Brain microvascular endothelial cell (primary cell): ENCODE data around the gene THEM4.

Source experiments
- DNase-seq: peaks from one replicate; pipeline ENCODE4 v3.0.0-alpha.2; 2020
- H3K27ac ChIP-seq: fragments of 250-450 bp; sonication (Bioruptor Pico); 2 replicates; pipeline ENCODE4 v1.5.1; 2020; ENCODE audit warnings: mild to moderate bottlenecking, moderate library complexity
- H3K27me3 ChIP-seq: fragments of 250-450 bp; sonication (Bioruptor Pico); replicated peaks from 2 replicates; pipeline ENCODE4 v1.5.1; 2020; ENCODE audit warnings: mild to moderate bottlenecking
- H3K36me3 ChIP-seq: fragments of 250-450 bp; sonication (Bioruptor Pico); replicated peaks from 2 replicates; pipeline ENCODE4 v1.5.1; 2020; ENCODE audit warnings: mild to moderate bottlenecking
- H3K4me3 ChIP-seq: 2 replicates; pipeline ENCODE4 v1.5.1; 2011; ENCODE audit warnings: low read depth, mild to moderate bottlenecking, control low read depth, low read length, moderate library complexity
- in situ Hi-C: cut with HindIII; loops from 2 replicates; pipeline ENCODE4 v1.10.0; 2017; ENCODE audit warnings: low sequenced_read_pairs, low pct_ligation_motif_present
- TF ChIP-seq, protein P1 (sequence below): IDR thresholded peaks from 2 replicates; pipeline ENCODE4 v1.5.1; 2011; ENCODE audit warnings: low read depth, mild to moderate bottlenecking, moderate library complexity, low read length, control low read depth, inconsistent platforms; ENCODE audit errors: missing control alignments

The THEM4 gene

DNA sequence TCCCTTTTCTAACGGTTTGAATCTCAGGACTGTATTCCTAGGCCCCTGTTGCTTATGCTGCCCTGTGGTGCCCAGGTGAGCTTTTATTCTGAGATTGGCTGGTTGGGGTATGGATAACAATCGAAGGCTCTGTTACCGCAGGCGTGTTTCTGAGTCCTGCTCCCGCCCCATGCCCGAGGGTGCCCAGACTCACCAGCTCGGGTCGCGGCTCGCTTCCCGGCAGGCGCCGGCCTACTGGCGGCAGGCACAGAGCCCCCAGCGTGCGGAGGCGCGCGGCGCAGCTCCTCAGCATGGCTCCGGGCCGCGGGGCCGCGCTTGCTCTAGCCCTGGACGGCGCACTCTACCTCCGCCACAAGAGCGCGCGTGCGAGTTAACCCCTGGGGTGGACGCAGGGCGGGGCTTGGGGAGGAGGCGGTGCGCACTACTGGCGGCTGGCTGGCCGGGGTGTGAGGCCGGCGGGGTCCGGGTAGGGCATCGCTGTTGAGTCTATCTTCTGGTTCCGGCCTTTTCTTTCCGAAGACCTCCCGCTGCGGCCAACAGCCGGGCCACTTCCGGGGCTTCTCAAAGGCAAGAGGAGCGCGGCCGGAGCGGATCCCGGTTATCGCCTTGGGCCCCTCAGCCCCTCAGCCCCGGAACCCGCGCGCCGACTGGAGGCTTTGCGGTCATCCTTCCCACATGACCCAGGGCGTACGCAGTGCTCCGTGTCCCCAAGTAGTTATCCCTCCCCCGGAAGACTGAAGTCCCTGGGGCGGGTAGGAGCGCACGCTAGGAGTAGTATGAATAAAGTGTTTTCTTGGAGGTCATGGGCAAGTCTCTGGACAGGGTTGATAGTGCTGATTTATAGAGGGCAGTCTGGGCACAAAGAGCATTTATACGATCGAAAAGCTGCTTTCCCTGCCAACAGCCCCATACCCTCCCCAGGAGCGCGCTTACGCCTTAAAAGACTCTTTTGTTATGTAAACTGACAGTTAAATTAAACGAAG lies at the start of gene THEM4:
THEM4 (minus strand) TSS at position 345 of the 983 bp plus-strand sequence; CDS start at position 292, 53 bp downstream.
- Histone ChIP-seq H3K27me3 (no peaks in the 10 kb centered on the region), H3K4me3 (peak within 1 kb of the TSS; percentile 75), H3K36me3 (no peaks in the 10 kb centered on the region), H3K27ac (peak within 1 kb of the TSS; percentile 46)
- DNase-seq = peak; percentile 92
- TF ChIP-seq, protein P1, sequence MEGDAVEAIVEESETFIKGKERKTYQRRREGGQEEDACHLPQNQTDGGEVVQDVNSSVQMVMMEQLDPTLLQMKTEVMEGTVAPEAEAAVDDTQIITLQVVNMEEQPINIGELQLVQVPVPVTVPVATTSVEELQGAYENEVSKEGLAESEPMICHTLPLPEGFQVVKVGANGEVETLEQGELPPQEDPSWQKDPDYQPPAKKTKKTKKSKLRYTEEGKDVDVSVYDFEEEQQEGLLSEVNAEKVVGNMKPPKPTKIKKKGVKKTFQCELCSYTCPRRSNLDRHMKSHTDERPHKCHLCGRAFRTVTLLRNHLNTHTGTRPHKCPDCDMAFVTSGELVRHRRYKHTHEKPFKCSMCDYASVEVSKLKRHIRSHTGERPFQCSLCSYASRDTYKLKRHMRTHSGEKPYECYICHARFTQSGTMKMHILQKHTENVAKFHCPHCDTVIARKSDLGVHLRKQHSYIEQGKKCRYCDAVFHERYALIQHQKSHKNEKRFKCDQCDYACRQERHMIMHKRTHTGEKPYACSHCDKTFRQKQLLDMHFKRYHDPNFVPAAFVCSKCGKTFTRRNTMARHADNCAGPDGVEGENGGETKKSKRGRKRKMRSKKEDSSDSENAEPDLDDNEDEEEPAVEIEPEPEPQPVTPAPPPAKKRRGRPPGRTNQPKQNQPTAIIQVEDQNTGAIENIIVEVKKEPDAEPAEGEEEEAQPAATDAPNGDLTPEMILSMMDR = no peak
- in situ Hi-C loops = no loop called here

DNA sequence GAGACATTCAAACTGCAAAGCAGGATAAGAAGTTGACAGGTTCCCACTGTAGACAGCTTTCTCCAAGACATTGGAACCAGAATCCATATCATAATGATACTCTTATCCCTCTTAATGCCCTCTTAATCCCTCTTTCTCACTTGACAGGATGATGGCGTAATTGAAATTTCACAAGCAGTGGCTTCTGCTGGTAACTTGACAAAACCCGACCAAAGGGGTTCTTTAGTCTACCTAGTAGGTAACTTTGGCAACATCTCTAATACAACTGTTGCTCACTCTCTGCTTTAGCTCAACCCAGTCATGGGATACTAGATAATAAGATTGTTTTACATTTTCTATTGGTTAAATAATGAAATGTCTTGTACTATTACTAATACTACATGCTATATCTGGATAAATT lies 49.6 kb upstream of the THEM4 start:
- in situ Hi-C loops = no loop called here
- Histone ChIP-seq H3K4me3 (no peak overlapping the region), H3K27me3 (no peaks in the 10 kb centered on the region), H3K27ac (no peak overlapping the region), H3K36me3 (no peaks in the 10 kb centered on the region)
- DNase-seq = no peak
- TF ChIP-seq, protein P1 = no peak

DNA sequence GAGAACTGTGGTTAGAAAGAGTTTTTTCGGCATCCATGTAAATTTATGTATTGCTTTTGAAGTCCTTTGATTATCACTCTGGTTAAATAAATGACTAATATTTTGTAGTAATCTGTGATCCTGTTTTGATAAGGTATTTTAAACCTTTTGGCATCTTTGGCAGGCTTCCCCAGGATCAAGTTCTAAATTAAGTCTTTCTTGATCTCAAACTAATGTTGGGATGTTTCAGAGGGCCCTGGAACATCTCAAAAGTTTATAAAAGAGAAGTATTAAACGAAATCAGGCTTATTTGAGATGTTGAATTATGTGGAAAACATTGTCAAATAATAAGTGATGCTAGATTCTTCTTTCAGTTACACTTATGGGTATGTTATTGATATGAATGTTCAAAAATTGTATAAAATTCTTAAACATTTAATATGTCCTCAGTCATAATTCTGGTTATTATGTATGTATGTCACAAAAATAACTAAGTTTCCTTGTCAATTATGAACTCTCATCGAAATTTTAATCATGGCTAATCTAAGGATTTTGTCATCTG lies 47.7 kb upstream of the THEM4 start:
- in situ Hi-C loops = no loop called here
- TF ChIP-seq, protein P1 = no peak
- no peak overlapping the region for H3K27ac ChIP-seq
- no peaks in the 10 kb centered on the region for H3K27me3 ChIP-seq
- no peak overlapping the region for H3K4me3 ChIP-seq
- H3K36me3 ChIP-seq = no peaks in the 10 kb centered on the region
- DNase-seq = no peak

DNA sequence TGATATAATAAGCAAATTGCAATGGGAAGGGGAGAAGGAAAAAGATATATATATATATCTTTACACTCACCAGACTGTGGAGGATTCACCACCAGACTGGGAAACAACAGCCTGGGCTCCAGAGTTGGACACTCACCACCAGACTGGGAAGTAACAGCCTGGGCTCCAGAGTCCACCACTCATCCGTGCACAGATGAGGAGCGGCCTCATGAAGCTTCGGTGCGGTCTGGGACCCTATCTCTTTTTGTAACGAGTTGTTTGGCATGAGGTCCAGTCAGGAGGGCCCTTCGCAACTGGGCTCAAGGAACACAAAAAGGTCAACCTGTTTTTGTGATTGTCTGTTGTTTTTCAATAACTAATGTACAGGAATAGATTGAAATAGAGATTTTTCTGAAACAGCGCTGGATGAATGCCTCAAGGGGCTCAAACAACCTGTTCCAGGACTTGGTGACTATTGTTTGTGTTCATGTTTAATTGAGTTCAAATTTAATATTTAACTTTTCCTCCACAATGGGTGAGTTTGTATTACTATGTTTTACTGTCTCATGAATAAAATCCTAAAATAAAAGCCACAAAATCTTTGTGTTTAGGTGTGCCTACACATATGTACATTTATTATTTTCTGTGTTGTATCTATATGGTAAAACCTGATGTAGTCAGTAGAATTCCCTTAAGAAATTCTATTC lies 44.2 kb upstream of the THEM4 start:
- no peak for DNase-seq
- TF ChIP-seq, protein P1 = no peak
- Histone ChIP-seq H3K4me3 (no peak overlapping the region), H3K36me3 (no peaks in the 10 kb centered on the region), H3K27ac (no peak overlapping the region), H3K27me3 (no peaks in the 10 kb centered on the region)
- in situ Hi-C loops = no loop called here

DNA sequence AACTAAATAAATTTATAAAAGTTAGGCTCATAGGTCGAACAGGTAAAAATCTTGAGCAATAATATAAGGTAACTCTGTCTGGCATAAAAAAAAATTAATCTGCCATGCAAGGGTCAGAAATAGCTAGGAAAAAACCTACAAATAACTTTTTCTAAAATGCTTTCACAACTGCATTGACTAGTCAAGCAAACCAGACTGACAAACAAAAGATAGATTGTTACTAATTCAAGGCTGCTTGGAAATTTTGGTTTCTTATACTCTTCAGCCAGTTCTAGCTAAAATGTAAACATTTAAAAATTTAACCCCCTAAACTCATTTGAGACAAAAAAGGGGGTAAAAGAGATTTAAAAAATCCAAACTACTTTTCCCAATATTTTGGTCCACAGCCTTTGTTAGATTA lies 43.5 kb upstream of the THEM4 start:
- Histone ChIP-seq H3K27me3 (no peaks in the 10 kb centered on the region), H3K4me3 (no peak overlapping the region), H3K36me3 (no peaks in the 10 kb centered on the region), H3K27ac (no peak overlapping the region)
- TF ChIP-seq, protein P1 = no peak
- in situ Hi-C loops = no loop called here
- no peak for DNase-seq
